GM10248 (cell line): ENCODE results near the gene TXLNA.

Source experiments
- CTCF ChIA-PET: fragments of 300-600 bp; sonication (Branson Sonifier 250); formaldehyde crosslinking; extraction: SDS; loops from one replicate; lab custom pipeline; 2021; ENCODE audit warnings: antibody characterized with exemption; lab: Yijun Ruan, JAX
- POLR2A ChIA-PET: fragments of 350-650 bp; sonication (Branson Sonifier 250); formaldehyde crosslinking; extraction: SDS; loops from one replicate; lab custom pipeline; 2020; ENCODE audit warnings: antibody characterized with exemption; lab: Yijun Ruan, JAX
- DNase-seq: peaks from one replicate; pipeline ENCODE4 v3.0.0; 2012; ENCODE audit errors: extremely low spot score
- CTCF ChIP-seq: IDR thresholded peaks from 2 replicates; pipeline ENCODE4 v1.5.1; 2012; ENCODE audit warnings: mild to moderate bottlenecking, low read depth; ENCODE audit errors: extremely low read depth, missing control alignments, control extremely low read depth

The TXLNA gene

GRCh38 chr1:32239337-32239736, 59.9 kb downstream of the TXLNA start:
- POLR2A ChIA-PET, result no interaction called here
- no peak for DNase-seq
- CTCF ChIA-PET, result interaction anchor here (1.4 to 14.4 kb wide), 4 partner anchors 10 to 78 kb away, joined by 4 to 156 read pairs (median 63); partner anchors contain the start of genes FAM167B and LCK
- TF ChIP-seq CTCF, result no peak

GRCh38 chr1:32239790-32240139, 60.3 kb downstream of the TXLNA start:
- POLR2A ChIA-PET, result no interaction called here
- DNase-seq, result no peak
- CTCF ChIA-PET, result interaction anchor here (0.9 to 14.4 kb wide), 6 partner anchors 10 to 111 kb away, joined by 3 to 156 read pairs (median 14); partner anchors contain the start of genes FAM167B and LCK
- TF ChIP-seq CTCF, result no peak

- CTCF ChIA-PET, result interaction anchor here (0.6 to 14.4 kb wide), 12 partner anchors 11 to 237 kb away, joined by 3 to 156 read pairs (median 4); partner anchors contain the start of genes FAM167B and LCK
- no peak for DNase-seq
- POLR2A ChIA-PET, result interaction anchor here (1.0 to 1.8 kb wide), 3 partner anchors 8 to 96 kb away, joined by 3 to 5 read pairs (median 4); partner anchors contain the start of genes LCK and MARCKSL1
- peak; percentile 22 for TF ChIP-seq CTCF
These were observed 60.9 kb downstream of the TXLNA start for GRCh38 chr1:32240140-32240951.

- peak; percentile 71 for DNase-seq
- POLR2A ChIA-PET, result interaction anchor here (0.7 to 1.8 kb wide), 4 partner anchors 9 to 95 kb away, joined by 3 to 5 read pairs (median 4); partner anchors contain the start of genes LCK and MARCKSL1
- no peak for TF ChIP-seq CTCF
- CTCF ChIA-PET, result interaction anchor here (0.6 to 14.4 kb wide), 14 partner anchors 10 to 237 kb away, joined by 3 to 156 read pairs (median 4); partner anchors contain the start of genes CCDC28B, FAM167B and LCK
These were observed 61.7 kb downstream of the TXLNA start for GRCh38 chr1:32241001-32241763.

GRCh38 chr1:32242341-32242851, 62.9 kb downstream of the TXLNA start:
- CTCF ChIA-PET, result interaction anchor here (0.8 to 14.4 kb wide), 6 partner anchors 9 to 94 kb away, joined by 3 to 156 read pairs (median 4); partner anchors contain the start of genes FAM167B, LCK and MARCKSL1
- POLR2A ChIA-PET, result interaction anchor here (1.3 kb wide), 2 partner anchors 19 to 94 kb away, joined by 3 to 5 read pairs; partner anchors contain the start of gene MARCKSL1
- DNase-seq, result no peak
- TF ChIP-seq CTCF, result peak; percentile 16
